Neural progenitor cell (in vitro differentiated cells): Measurements from ENCODE around the gene SLC6A4. TPM values are rescaled to one million over a fixed set of nuclear protein-coding genes. Genes with fewer than 3 reads are reported as not detected.

Experiments
- DNase-seq: peaks from one replicate; pipeline ENCODE4 v3.0.0-alpha.2; 2016; ENCODE audit warnings: low spot score
- H2AFZ ChIP-seq: fragments of 200-600 bp; sonication (generic); replicated peaks from 2 replicates; pipeline ENCODE4 v1.6.1; 2016; ENCODE audit warnings: antibody characterized with exemption
- H3F3A ChIP-seq: fragments of 200-600 bp; sonication (generic); 2 replicates; pipeline ENCODE4 v1.6.1; 2016; ENCODE audit warnings: antibody characterized with exemption, low read depth
- H3K27ac ChIP-seq: fragments of 200-600 bp; sonication (generic); 2 replicates; pipeline ENCODE4 v1.5.1; 2016; ENCODE audit warnings: mild to moderate bottlenecking
- H3K27me3 ChIP-seq: fragments of 200-600 bp; sonication (generic); 2 replicates; pipeline ENCODE4 v1.6.1; 2016; ENCODE audit warnings: mild to moderate bottlenecking, moderate library complexity
- H3K36me3 ChIP-seq: fragments of 200-600 bp; sonication (generic); 2 replicates; pipeline ENCODE4 v1.5.1; 2016
- H3K4me1 ChIP-seq: fragments of 200-600 bp; sonication (generic); 2 replicates; pipeline ENCODE4 v1.6.1; 2016; ENCODE audit warnings: mixed run types
- H3K4me2 ChIP-seq: fragments of 200-600 bp; sonication (generic); 2 replicates; pipeline ENCODE4 v1.6.1; 2016
- H3K4me3 ChIP-seq: fragments of 200-600 bp; sonication (generic); 2 replicates; pipeline ENCODE4 v1.5.1; 2016
- H3K79me2 ChIP-seq: fragments of 200-600 bp; sonication (generic); 2 replicates; pipeline ENCODE4 v1.6.1; 2016; ENCODE audit warnings: low read depth
- H3K9ac ChIP-seq: fragments of 200-600 bp; sonication (generic); 2 replicates; pipeline ENCODE4 v1.6.1; 2016
- H3K9me3 ChIP-seq: fragments of 200-600 bp; sonication (generic); 2 replicates; pipeline ENCODE4 v1.5.1; 2016; ENCODE audit warnings: low read depth
- H4K20me1 ChIP-seq: fragments of 200-600 bp; sonication (generic); 2 replicates; pipeline ENCODE4 v1.6.1; 2016; ENCODE audit warnings: low read depth
- H3K27ac Mint-ChIP-seq: 3 replicates; pipeline ENCODE4 v1.8.0; 2021; ENCODE audit warnings: mixed read lengths
- H3K27me3 Mint-ChIP-seq: 2 replicates; pipeline ENCODE4 v1.8.0; 2022; ENCODE audit warnings: low read depth, mild to moderate bottlenecking, inconsistent platforms, moderate library complexity, mixed read lengths; ENCODE audit not compliant: insufficient read depth
- H3K36me3 Mint-ChIP-seq: 3 replicates; pipeline ENCODE4 v1.8.0; 2021; ENCODE audit warnings: mixed read lengths
- H3K4me1 Mint-ChIP-seq: 3 replicates; pipeline ENCODE4 v1.8.0; 2021; ENCODE audit warnings: mixed read lengths
- H3K4me3 Mint-ChIP-seq: 3 replicates; pipeline ENCODE4 v1.8.0; 2021; ENCODE audit warnings: mild to moderate bottlenecking, moderate library complexity, mixed read lengths
- H3K9me3 Mint-ChIP-seq: 3 replicates; pipeline ENCODE4 v1.8.0; 2020; ENCODE audit warnings: mixed read lengths
- EZH2 ChIP-seq: fragments of 200-600 bp; sonication (generic); IDR thresholded peaks from 2 replicates; pipeline ENCODE4 v1.6.1; 2017; ENCODE audit warnings: antibody characterized with exemption, mild to moderate bottlenecking, moderate library complexity
- EZH2phosphoT487 ChIP-seq: fragments of 200-600 bp; sonication (generic); IDR thresholded peaks from 2 replicates; pipeline ENCODE4 v1.6.1; 2017; ENCODE audit warnings: antibody characterized with exemption
- total RNA-seq: library from RNA; depleted of rRNA; stranded (reverse); fragments of >200 nt; gene quantifications from 2 replicates; pipeline ENCODE4 v1.2.3, GENCODE V29; 2015; ENCODE audit warnings: low replicate concordance
- TF ChIP-seq, protein P1 (sequence below): fragments of 200-600 bp; sonication (generic); IDR thresholded peaks from 2 replicates; pipeline ENCODE4 v1.5.1; 2017; ENCODE audit warnings: antibody characterized with exemption, mild to moderate bottlenecking

The SLC6A4 gene
- total RNA-seq, 1 donor from 2014 or later: not detected

- DNase-seq: no peak
- Histone ChIP-seq H3F3A (peaks cover 1% of the 10 kb centered on the region), H3K79me2 (no peaks in the 10 kb centered on the region), H3K9ac (no peak overlapping the region), H3K27me3 (no peaks in the 10 kb centered on the region), H3K27ac (no peak overlapping the region), H4K20me1 (no peaks in the 10 kb centered on the region), H3K4me2 (no peak overlapping the region), H3K4me3 (no peak overlapping the region), H3K4me1 (peaks cover 13% of the 10 kb centered on the region), H2AFZ (no peak overlapping the region), H3K36me3 (no peaks in the 10 kb centered on the region), H3K9me3 (no peaks in the 10 kb centered on the region)
- TF ChIP-seq EZH2phosphoT487: no peak
- no peak for TF ChIP-seq EZH2
- TF ChIP-seq, protein P1, sequence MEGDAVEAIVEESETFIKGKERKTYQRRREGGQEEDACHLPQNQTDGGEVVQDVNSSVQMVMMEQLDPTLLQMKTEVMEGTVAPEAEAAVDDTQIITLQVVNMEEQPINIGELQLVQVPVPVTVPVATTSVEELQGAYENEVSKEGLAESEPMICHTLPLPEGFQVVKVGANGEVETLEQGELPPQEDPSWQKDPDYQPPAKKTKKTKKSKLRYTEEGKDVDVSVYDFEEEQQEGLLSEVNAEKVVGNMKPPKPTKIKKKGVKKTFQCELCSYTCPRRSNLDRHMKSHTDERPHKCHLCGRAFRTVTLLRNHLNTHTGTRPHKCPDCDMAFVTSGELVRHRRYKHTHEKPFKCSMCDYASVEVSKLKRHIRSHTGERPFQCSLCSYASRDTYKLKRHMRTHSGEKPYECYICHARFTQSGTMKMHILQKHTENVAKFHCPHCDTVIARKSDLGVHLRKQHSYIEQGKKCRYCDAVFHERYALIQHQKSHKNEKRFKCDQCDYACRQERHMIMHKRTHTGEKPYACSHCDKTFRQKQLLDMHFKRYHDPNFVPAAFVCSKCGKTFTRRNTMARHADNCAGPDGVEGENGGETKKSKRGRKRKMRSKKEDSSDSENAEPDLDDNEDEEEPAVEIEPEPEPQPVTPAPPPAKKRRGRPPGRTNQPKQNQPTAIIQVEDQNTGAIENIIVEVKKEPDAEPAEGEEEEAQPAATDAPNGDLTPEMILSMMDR: no peak
- no peaks in the 10 kb centered on the region for H3K36me3 Mint-ChIP-seq
- peaks cover 15% of the 10 kb centered on the region for H3K4me1 Mint-ChIP-seq
- H3K4me3 Mint-ChIP-seq: no peak overlapping the region
- H3K27ac Mint-ChIP-seq: no peak overlapping the region
- peaks cover 32% of the 10 kb centered on the region for H3K27me3 Mint-ChIP-seq
- peaks cover 4% of the 10 kb centered on the region for H3K9me3 Mint-ChIP-seq
These were observed 18.4 kb downstream of the SLC6A4 start for GRCh38 chr17:30217054-30217453.

DNA sequence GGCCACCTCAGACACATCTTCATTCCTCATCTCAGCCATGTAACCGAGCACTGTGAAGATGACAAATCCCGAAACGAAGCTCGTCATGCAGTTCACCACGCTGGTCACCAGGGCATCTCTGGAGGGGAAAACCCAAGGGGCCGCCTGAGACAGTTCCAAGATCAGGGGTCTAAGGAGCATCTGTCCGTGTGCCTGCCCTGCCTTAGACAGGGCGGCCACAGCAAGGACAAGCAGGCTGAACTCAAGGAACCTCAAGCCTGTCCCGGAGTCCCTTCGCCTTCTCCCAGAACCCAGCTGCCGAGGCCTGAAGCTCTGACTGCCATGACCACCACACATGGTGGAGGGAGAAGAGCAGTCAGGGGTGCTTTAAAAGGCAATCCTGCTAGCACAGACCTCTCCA is 22.7 kb downstream of the SLC6A4 start:
- no peak overlapping the region for H3K9ac ChIP-seq
- no peaks in the 10 kb centered on the region for H3K27me3 ChIP-seq
- peaks cover 8% of the 10 kb centered on the region for H3K4me1 Mint-ChIP-seq
- no peaks in the 10 kb centered on the region for H3K36me3 Mint-ChIP-seq
- TF ChIP-seq, protein P1: no peak
- TF ChIP-seq EZH2: no peak
- no peak for TF ChIP-seq EZH2phosphoT487
- no peak overlapping the region for H3K27ac Mint-ChIP-seq
- H3K9me3 Mint-ChIP-seq: peaks cover 4% of the 10 kb centered on the region
- no peaks in the 10 kb centered on the region for H3F3A ChIP-seq
- no peak overlapping the region for H3K4me3 Mint-ChIP-seq
- H3K4me3 ChIP-seq: no peak overlapping the region
- H3K9me3 ChIP-seq: no peaks in the 10 kb centered on the region
- no peak for DNase-seq
- H3K36me3 ChIP-seq: no peaks in the 10 kb centered on the region
- H3K4me1 ChIP-seq: no peaks in the 10 kb centered on the region
- H3K27me3 Mint-ChIP-seq: peaks cover 13% of the 10 kb centered on the region
- no peaks in the 10 kb centered on the region for H3K79me2 ChIP-seq
- no peaks in the 10 kb centered on the region for H4K20me1 ChIP-seq
- H2AFZ ChIP-seq: no peak overlapping the region
- H3K27ac ChIP-seq: no peak overlapping the region
- no peak overlapping the region for H3K4me2 ChIP-seq

GRCh38 chr17:30211371-30211770 is 24.1 kb downstream of the SLC6A4 start:
- peaks cover 8% of the 10 kb centered on the region for H3K4me1 Mint-ChIP-seq

More at GRCh38 chr17:30211371-30211770, 24.1 kb downstream of the SLC6A4 start:
- Histone ChIP-seq H3K27me3 (no peaks in the 10 kb centered on the region), H3K4me3 (no peak overlapping the region), H3K4me1 (no peaks in the 10 kb centered on the region), H3K36me3 (no peaks in the 10 kb centered on the region), H3K4me2 (no peak overlapping the region), H3K79me2 (no peaks in the 10 kb centered on the region), H4K20me1 (no peaks in the 10 kb centered on the region), H2AFZ (no peak overlapping the region), H3F3A (no peaks in the 10 kb centered on the region), H3K9ac (no peak overlapping the region), H3K27ac (no peak overlapping the region), H3K9me3 (no peaks in the 10 kb centered on the region)
- no peak for DNase-seq
- Mint-ChIP-seq H3K27me3 (peaks cover 9% of the 10 kb centered on the region), H3K27ac (no peak overlapping the region), H3K9me3 (peaks cover 2% of the 10 kb centered on the region), H3K4me3 (no peak overlapping the region), H3K36me3 (no peaks in the 10 kb centered on the region)
- TF ChIP-seq EZH2 (no peak), EZH2phosphoT487 (no peak)
- TF ChIP-seq, protein P1: no peak
